ENCODE data around the gene KSR1. TPM values are rescaled to one million over a fixed set of nuclear protein-coding genes. Genes with fewer than 3 reads are reported as not detected.
"Not testable (repeated sequence)": the region's sequence is repeated elsewhere in the genome, so short reads cannot be mapped to it uniquely, and the experiment has no call there.

The KSR1 gene
- total and polyA plus RNA-seq, 2 experiments from 2014 or later: 0.98 to 2.5 TPM

DNA sequence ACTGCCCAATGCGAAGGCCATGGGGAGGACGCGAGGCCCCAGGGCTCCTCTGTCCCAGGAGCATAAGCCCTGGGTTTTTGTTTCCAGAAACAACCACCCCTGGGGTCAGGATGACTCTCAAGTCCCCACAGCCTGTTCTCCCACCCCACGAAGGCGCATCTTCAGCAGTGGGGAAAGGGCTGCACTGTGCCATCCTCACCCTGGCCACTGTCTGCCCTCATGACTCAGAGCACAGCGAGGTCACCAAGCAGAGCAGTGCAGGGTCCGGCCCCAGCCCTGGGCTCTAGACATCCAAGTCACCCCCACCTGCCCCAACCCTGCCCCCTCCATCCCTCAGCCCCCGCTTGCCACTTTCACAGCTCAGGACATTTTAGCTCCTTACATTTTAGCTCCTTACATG is 22.7 kb upstream of the KSR1 start:
- 89% methylated on average over 6 to 8 of the region's 8 CpGs for WGBS, 2 experiments (ENCODE audit: low coverage in 1 of 2, low lambda C conversion rate in 2 of 2, missing lambda C conversion rate in 2 of 2)
- in situ Hi-C loops (cut with MboI): loop anchor here (25.0 kb wide), 1 partner anchor 196 kb away; no protein-coding TSS in a partner anchor
- no peaks in the 10 kb centered on the region for H3K9me3 ChIP-seq (ENCODE audit: low read depth)
- H4K20me1 ChIP-seq (ENCODE audit: insufficient read depth): no peaks in the 10 kb centered on the region
- H3K27me3 ChIP-seq (replicated peaks; ENCODE audit: insufficient read depth): no peaks in the 10 kb centered on the region; the same call in 1 of the 2 replicates
- DNase-seq: no peak
- no peak overlapping the region for H3K4me2 ChIP-seq (ENCODE audit: unreplicated experiment)
- no peaks in the 10 kb centered on the region for H3K36me3 ChIP-seq (ENCODE audit: low read depth)
- TF ChIP-seq EZH2 (IDR thresholded peaks at IDR 0.05; ENCODE audit: insufficient read depth, poor library complexity, severe bottlenecking) (no peak), EZH2phosphoT487 (IDR thresholded peaks at IDR 0.05; ENCODE audit: insufficient read depth, low read depth) (no peak)
- H3K27ac ChIP-seq: no peak overlapping the region
- no peak overlapping the region for H3K4me3 ChIP-seq
- H3K4me1 ChIP-seq (ENCODE audit: insufficient read depth): no peaks in the 10 kb centered on the region
- no peak overlapping the region for H2AFZ ChIP-seq
- H3K9me2 ChIP-seq (ENCODE audit: insufficient read depth): no peaks in the 10 kb centered on the region
- 0 out of 2 replicates have a peak, but pooled peaks cover 9% of the 10 kb centered on the region for H3F3A ChIP-seq (ENCODE audit: insufficient read depth)
- no peak overlapping the region for H3K9ac ChIP-seq
- no peaks in the 10 kb centered on the region for H3K79me2 ChIP-seq (ENCODE audit: insufficient read depth)

GRCh38 chr17:27435431-27436070 is 20.7 kb upstream of the KSR1 start:
- not testable (repeated sequence) for H3F3A ChIP-seq (ENCODE audit: insufficient read depth); H3K27ac ChIP-seq; H3K9me3 ChIP-seq (ENCODE audit: low read depth); H3K9me2 ChIP-seq (ENCODE audit: insufficient read depth); H4K20me1 ChIP-seq (ENCODE audit: insufficient read depth); H3K27me3 ChIP-seq (replicated peaks; ENCODE audit: insufficient read depth); H3K9ac ChIP-seq; H3K36me3 ChIP-seq (ENCODE audit: low read depth); H2AFZ ChIP-seq; H3K4me1 ChIP-seq (ENCODE audit: insufficient read depth); H3K4me3 ChIP-seq; H3K79me2 ChIP-seq (ENCODE audit: insufficient read depth); H3K4me2 ChIP-seq (ENCODE audit: unreplicated experiment)
- in situ Hi-C loops (cut with MboI): loop anchor here (25.0 kb wide), 1 partner anchor 198 kb away; no protein-coding TSS in a partner anchor
- WGBS, 2 experiments (ENCODE audit: low coverage in 1 of 2, low lambda C conversion rate in 2 of 2, missing lambda C conversion rate in 2 of 2): 41 to 44% methylated on average over 6 of the region's 6 CpGs
- DNase-seq: peak; percentile 34
- TF ChIP-seq EZH2phosphoT487 (IDR thresholded peaks at IDR 0.05; ENCODE audit: insufficient read depth, low read depth): peak; percentile 80; the same call in 1 of the 2 replicates

DNA sequence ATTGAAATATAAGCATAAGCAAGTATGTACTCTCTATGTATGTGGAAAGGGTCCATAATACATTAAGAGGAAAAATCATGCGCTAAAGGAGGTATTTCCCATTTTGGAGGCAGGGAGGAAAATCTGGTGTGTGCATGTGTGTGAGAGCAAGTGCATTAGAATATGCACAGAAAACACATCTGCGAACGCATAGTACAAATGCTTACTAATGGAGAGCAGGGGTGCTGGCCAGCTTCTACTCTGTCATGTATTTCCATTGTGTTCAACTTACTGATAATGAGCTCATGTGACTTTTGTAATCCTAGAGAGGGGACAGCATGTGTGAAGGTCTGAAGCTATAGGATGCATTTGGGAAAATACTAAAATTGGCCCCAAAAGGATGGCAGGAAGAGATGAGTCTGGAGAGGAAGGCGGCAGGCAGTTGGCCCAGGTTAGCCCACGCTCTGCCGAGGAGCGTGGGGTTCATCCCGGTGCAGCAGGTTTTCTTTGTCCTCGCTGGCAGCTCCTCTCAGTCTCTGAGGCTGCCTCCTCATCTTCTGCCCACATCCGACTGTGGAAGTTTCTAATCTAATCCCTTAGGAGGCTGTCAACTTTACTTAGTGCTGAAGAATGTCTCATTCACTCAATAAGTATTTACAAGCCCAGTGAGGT is 17.8 kb upstream of the KSR1 start:
- H2AFZ ChIP-seq: no peak overlapping the region
- H3K4me2 ChIP-seq (ENCODE audit: unreplicated experiment): no peak overlapping the region
- no peak overlapping the region for H3K4me3 ChIP-seq
- no peaks in the 10 kb centered on the region for H3K79me2 ChIP-seq (ENCODE audit: insufficient read depth)
- H3K36me3 ChIP-seq (ENCODE audit: low read depth): no peaks in the 10 kb centered on the region
- H4K20me1 ChIP-seq (ENCODE audit: insufficient read depth): no peaks in the 10 kb centered on the region
- H3K9me3 ChIP-seq (ENCODE audit: low read depth): no peaks in the 10 kb centered on the region
- 0 out of 2 replicates have a peak, but pooled peaks cover 9% of the 10 kb centered on the region for H3F3A ChIP-seq (ENCODE audit: insufficient read depth)
- whole genome bisulfite sequencing, 2 experiments (ENCODE audit: low coverage in 1 of 2, low lambda C conversion rate in 2 of 2, missing lambda C conversion rate in 2 of 2): 79 to 83% methylated on average over 10 of the region's 10 CpGs
- H3K9ac ChIP-seq: no peak overlapping the region
- TF ChIP-seq EZH2phosphoT487 (IDR thresholded peaks at IDR 0.05; ENCODE audit: insufficient read depth, low read depth): no peak
- TF ChIP-seq EZH2 (IDR thresholded peaks at IDR 0.05; ENCODE audit: insufficient read depth, poor library complexity, severe bottlenecking): no peak
- in situ Hi-C loops (cut with MboI): loop anchor here (25.0 kb wide), 1 partner anchor 201 kb away; no protein-coding TSS in a partner anchor
- DNase-seq: no peak
- H3K9me2 ChIP-seq (ENCODE audit: insufficient read depth): no peaks in the 10 kb centered on the region
- no peak overlapping the region for H3K27ac ChIP-seq
- no peaks in the 10 kb centered on the region; the same call in 1 of the 2 replicates for H3K27me3 ChIP-seq (replicated peaks; ENCODE audit: insufficient read depth)
- H3K4me1 ChIP-seq (ENCODE audit: insufficient read depth): no peaks in the 10 kb centered on the region

DNA sequence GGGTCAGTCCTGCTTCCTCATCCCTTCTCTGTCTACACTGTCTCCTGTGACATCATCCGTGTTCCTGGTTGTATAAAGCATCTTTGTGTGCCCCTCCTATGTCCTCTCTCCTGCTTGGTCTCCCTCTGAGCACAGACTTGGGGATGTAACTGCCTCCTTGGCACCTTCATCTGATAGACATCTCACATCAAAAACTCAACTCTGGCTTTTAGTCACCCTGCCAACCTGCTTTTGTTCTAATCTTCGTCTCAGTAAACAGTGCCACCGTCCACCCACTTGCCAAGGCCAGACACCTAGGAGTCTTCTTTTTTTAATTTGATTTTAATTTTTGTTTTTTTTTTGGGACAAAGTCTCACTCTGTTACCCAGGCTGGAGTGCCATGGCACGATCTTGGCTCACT is 16.9 kb upstream of the KSR1 start:
- H3K4me2 ChIP-seq (ENCODE audit: unreplicated experiment): no peak overlapping the region
- TF ChIP-seq EZH2 (IDR thresholded peaks at IDR 0.05; ENCODE audit: insufficient read depth, poor library complexity, severe bottlenecking) (no peak), EZH2phosphoT487 (IDR thresholded peaks at IDR 0.05; ENCODE audit: insufficient read depth, low read depth) (no peak)
- no peak for DNase-seq
- WGBS, 2 experiments (ENCODE audit: low coverage in 1 of 2, low lambda C conversion rate in 2 of 2, missing lambda C conversion rate in 2 of 2): 71 to 78% methylated on average over 4 of the region's 4 CpGs
- no peaks in the 10 kb centered on the region for H3K9me3 ChIP-seq (ENCODE audit: low read depth)
- H3K9ac ChIP-seq: no peak overlapping the region
- in situ Hi-C loops (cut with MboI): loop anchor here (25.0 kb wide), 1 partner anchor 202 kb away; no protein-coding TSS in a partner anchor
- H3K36me3 ChIP-seq (ENCODE audit: low read depth): no peaks in the 10 kb centered on the region
- H4K20me1 ChIP-seq (ENCODE audit: insufficient read depth): no peaks in the 10 kb centered on the region
- H3K27me3 ChIP-seq (replicated peaks; ENCODE audit: insufficient read depth): no peaks in the 10 kb centered on the region; the same call in 1 of the 2 replicates
- H3K79me2 ChIP-seq (ENCODE audit: insufficient read depth): no peaks in the 10 kb centered on the region
- H3F3A ChIP-seq (ENCODE audit: insufficient read depth): 0 out of 2 replicates have a peak, but pooled peaks cover 9% of the 10 kb centered on the region
- no peaks in the 10 kb centered on the region for H3K9me2 ChIP-seq (ENCODE audit: insufficient read depth)
- no peaks in the 10 kb centered on the region for H3K4me1 ChIP-seq (ENCODE audit: insufficient read depth)
- no peak overlapping the region for H2AFZ ChIP-seq
- H3K4me3 ChIP-seq: no peak overlapping the region
- no peak overlapping the region for H3K27ac ChIP-seq

Measured in GM23248 (cell line).